Inferior parietal cortex (tissue), 1 donor: ENCODE data around the gene SNX27.
"Not testable (repeated sequence)": the region's sequence is repeated elsewhere in the genome, so short reads cannot be mapped to it uniquely, and the experiment has no call there.

Experiments
- DNase-seq: peaks from one replicate; pipeline ENCODE4 v3.0.0-alpha.2; 2016; ENCODE audit errors: extremely low spot score

The SNX27 gene

GRCh38 chr1:151639466-151639865, 27.6 kb downstream of the SNX27 start:
- no peak for DNase-seq

GRCh38 chr1:151641229-151641628, 29.4 kb downstream of the SNX27 start:
- DNase-seq = no peak

GRCh38 chr1:151643085-151643484, 31.2 kb downstream of the SNX27 start:
- not testable (repeated sequence) for DNase-seq

GRCh38 chr1:151644001-151644400, 32.2 kb downstream of the SNX27 start:
- DNase-seq = no peak

GRCh38 chr1:151653397-151653796, 41.5 kb downstream of the SNX27 start:
- DNase-seq = no peak

- DNase-seq = no peak
Observed at GRCh38 chr1:151655371-151655770, 43.5 kb downstream of the SNX27 start.

GRCh38 chr1:151661751-151662150, 49.9 kb downstream of the SNX27 start:
- DNase-seq = no peak

- no peak for DNase-seq
Observed at GRCh38 chr1:151668090-151668489, 56.2 kb downstream of the SNX27 start.

- DNase-seq = not testable (repeated sequence)
Observed at GRCh38 chr1:151670036-151670675, 58.3 kb downstream of the SNX27 start.

GRCh38 chr1:151673407-151673806, 61.6 kb downstream of the SNX27 start:
- no peak for DNase-seq

- DNase-seq = no peak
Observed at GRCh38 chr1:151680391-151680790, 68.5 kb downstream of the SNX27 start.

GRCh38 chr1:151680826-151681225, 69.0 kb downstream of the SNX27 start:
- no peak for DNase-seq

- no peak for DNase-seq
Observed at GRCh38 chr1:151681923-151682322, 70.1 kb downstream of the SNX27 start.

GRCh38 chr1:151682901-151683300, 71.1 kb downstream of the SNX27 start:
- not testable (repeated sequence) for DNase-seq

GRCh38 chr1:151684128-151684527, 72.3 kb downstream of the SNX27 start:
- DNase-seq = no peak

- no peak for DNase-seq
Observed at GRCh38 chr1:151686561-151686960, 74.7 kb downstream of the SNX27 start.

- DNase-seq = no peak
Observed at GRCh38 chr1:151689494-151689893, 77.6 kb downstream of the SNX27 start.

GRCh38 chr1:151692226-151692625, 80.4 kb downstream of the SNX27 start:
- no peak for DNase-seq

GRCh38 chr1:151693057-151693651, 81.3 kb downstream of the SNX27 start:
- DNase-seq = peak; percentile 72

- DNase-seq = no peak
Observed at GRCh38 chr1:151701515-151701914, 89.7 kb downstream of the SNX27 start.

GRCh38 chr1:151702936-151703335, 91.1 kb downstream of the SNX27 start:
- DNase-seq = no peak

GRCh38 chr1:151703813-151704212, 92.0 kb downstream of the SNX27 start:
- no peak for DNase-seq

GRCh38 chr1:151704246-151704645, 92.4 kb downstream of the SNX27 start:
- no peak for DNase-seq

- DNase-seq = no peak
Observed at GRCh38 chr1:151705146-151705545, 93.3 kb downstream of the SNX27 start.
